ENCODE data around the gene EBF3.

EBF3 gene

GRCh38 chr10:129945064-129945463, 19.0 kb downstream of the EBF3 start:
- no peak for DNase-seq (ENCODE audit: low read depth in 2 of 2)

- DNase-seq (ENCODE audit: low read depth in 2 of 2): no peak
Measured at GRCh38 chr10:129944456-129944855, 19.6 kb downstream of the EBF3 start.

GRCh38 chr10:129942936-129943715, 20.9 kb downstream of the EBF3 start:
- no peak for DNase-seq (ENCODE audit: low read depth in 2 of 2)

- no peak for DNase-seq (ENCODE audit: low read depth in 2 of 2)
Measured at GRCh38 chr10:129942391-129942790, 21.7 kb downstream of the EBF3 start.

GRCh38 chr10:129942019-129942277, 22.1 kb downstream of the EBF3 start:
- no peak for DNase-seq (ENCODE audit: low read depth in 2 of 2)

GRCh38 chr10:129941199-129942018, 22.7 kb downstream of the EBF3 start:
- DNase-seq (ENCODE audit: low read depth in 2 of 2): no peak

GRCh38 chr10:129940617-129941198, 23.4 kb downstream of the EBF3 start:
- DNase-seq (ENCODE audit: low read depth in 2 of 2): no peak

- DNase-seq (ENCODE audit: low read depth in 2 of 2): no peak
Measured at GRCh38 chr10:129939416-129940275, 24.4 kb downstream of the EBF3 start.

- DNase-seq (ENCODE audit: low read depth in 2 of 2): no peak
Measured at GRCh38 chr10:129938460-129938859, 25.6 kb downstream of the EBF3 start.

- no peak for DNase-seq (ENCODE audit: low read depth in 2 of 2)
Measured at GRCh38 chr10:129937351-129937751, 26.7 kb downstream of the EBF3 start.

GRCh38 chr10:129936923-129937300, 27.2 kb downstream of the EBF3 start:
- no peak for DNase-seq (ENCODE audit: low read depth in 2 of 2)

GRCh38 chr10:129936266-129936922, 27.7 kb downstream of the EBF3 start:
- no peak for DNase-seq (ENCODE audit: low read depth in 2 of 2)

- no peak for DNase-seq (ENCODE audit: low read depth in 2 of 2)
Measured at GRCh38 chr10:129935867-129936152, 28.3 kb downstream of the EBF3 start.

- DNase-seq (ENCODE audit: low read depth in 2 of 2): no peak
Measured at GRCh38 chr10:129935102-129935866, 28.8 kb downstream of the EBF3 start.

GRCh38 chr10:129934196-129934925, 29.7 kb downstream of the EBF3 start:
- no peak for DNase-seq (ENCODE audit: low read depth in 2 of 2)

GRCh38 chr10:129933456-129934092, 30.5 kb downstream of the EBF3 start:
- DNase-seq (ENCODE audit: low read depth in 2 of 2): no peak

GRCh38 chr10:129932751-129933433, 31.2 kb downstream of the EBF3 start:
- no peak for DNase-seq (ENCODE audit: low read depth in 2 of 2)

GRCh38 chr10:129932182-129932581, 31.9 kb downstream of the EBF3 start:
- DNase-seq (ENCODE audit: low read depth in 2 of 2): no peak

All from fibroblast of skin of left quadriceps (primary cell).